HEK293 (cell line): ENCODE data around the gene PVRIG.

Source experiments
- ATF2 ChIP-seq: fragments of 450-650 bp; formaldehyde crosslinking; IDR thresholded peaks from 2 replicates; pipeline ENCODE4 v1.5.1; 2016; ENCODE audit warnings: missing biosample characterization, missing genetic modification characterization, low read depth
- BCL6B ChIP-seq: fragments of 450-650 bp; formaldehyde crosslinking; IDR thresholded peaks from 2 replicates; pipeline ENCODE4 v1.5.1; 2017; ENCODE audit warnings: missing biosample characterization, missing genetic modification characterization
- EGR2 ChIP-seq: fragments of 450-650 bp; formaldehyde crosslinking; IDR thresholded peaks from 2 replicates; pipeline ENCODE4 v1.5.1; 2016; ENCODE audit warnings: low read depth, missing biosample characterization, missing genetic modification characterization
- ELK4 ChIP-seq: IDR thresholded peaks from 2 replicates; pipeline ENCODE4 v1.6.1; 2011; ENCODE audit warnings: mild to moderate bottlenecking, low read depth, low read length, borderline replicate concordance
- GLI2 ChIP-seq: fragments of 450-650 bp; formaldehyde crosslinking; IDR thresholded peaks from 2 replicates; pipeline ENCODE4; 2017; ENCODE audit warnings: missing biosample characterization, missing genetic modification characterization, low read depth, borderline replicate concordance
- IKZF3 ChIP-seq: fragments of 450-650 bp; IDR thresholded peaks from 2 replicates; pipeline ENCODE4 v1.5.0; 2018; ENCODE audit warnings: missing biosample characterization, mild to moderate bottlenecking, missing genetic modification characterization, moderate library complexity
- KLF8 ChIP-seq: fragments of 450-650 bp; formaldehyde crosslinking; IDR thresholded peaks from 2 replicates; pipeline ENCODE4 v1.5.1; 2016; ENCODE audit warnings: missing biosample characterization, missing genetic modification characterization
- PRDM4 ChIP-seq: fragments of 450-650 bp; formaldehyde crosslinking; IDR thresholded peaks from 2 replicates; pipeline ENCODE4 v1.5.1; 2017; ENCODE audit warnings: missing biosample characterization, missing genetic modification characterization
- SALL2 ChIP-seq: fragments of 450-650 bp; formaldehyde crosslinking; IDR thresholded peaks from 2 replicates; pipeline ENCODE4 v1.5.0; 2017; ENCODE audit warnings: missing biosample characterization, mild to moderate bottlenecking, missing genetic modification characterization, borderline replicate concordance
- TRIM28 ChIP-seq: IDR thresholded peaks from 2 replicates; pipeline ENCODE4 v1.6.1; 2011; ENCODE audit warnings: low read length, control low read depth, borderline replicate concordance
- ZFP3 ChIP-seq: fragments of 450-650 bp; formaldehyde crosslinking; IDR thresholded peaks from 2 replicates; pipeline ENCODE4 v1.5.1; 2016; ENCODE audit warnings: low read depth, missing biosample characterization, missing genetic modification characterization
- ZNF157 ChIP-seq: fragments of 450-650 bp; formaldehyde crosslinking; IDR thresholded peaks from 2 replicates; pipeline ENCODE4 v1.5.1; 2016; ENCODE audit warnings: missing biosample characterization, missing genetic modification characterization
- ZNF169 ChIP-seq: fragments of 450-650 bp; formaldehyde crosslinking; IDR thresholded peaks from 2 replicates; pipeline ENCODE4 v1.5.1; 2016; ENCODE audit warnings: missing biosample characterization, missing genetic modification characterization
- ZNF174 ChIP-seq: fragments of 450-650 bp; formaldehyde crosslinking; IDR thresholded peaks from 2 replicates; pipeline ENCODE4 v1.5.0; 2017; ENCODE audit warnings: missing biosample characterization, mild to moderate bottlenecking, missing genetic modification characterization
- ZNF221 ChIP-seq: fragments of 450-650 bp; formaldehyde crosslinking; IDR thresholded peaks from 2 replicates; pipeline ENCODE4 v1.5.1; 2017; ENCODE audit warnings: missing biosample characterization, missing genetic modification characterization, borderline replicate concordance
- ZNF23 ChIP-seq: fragments of 450-650 bp; formaldehyde crosslinking; IDR thresholded peaks from 2 replicates; pipeline ENCODE4 v1.5.1; 2016; ENCODE audit warnings: missing biosample characterization, missing genetic modification characterization, borderline replicate concordance
- ZNF311 ChIP-seq: fragments of 450-650 bp; formaldehyde crosslinking; IDR thresholded peaks from 2 replicates; pipeline ENCODE4 v1.5.1; 2017; ENCODE audit warnings: missing biosample characterization, missing genetic modification characterization, borderline replicate concordance
- ZNF37A ChIP-seq: fragments of 450-650 bp; IDR thresholded peaks from 2 replicates; pipeline ENCODE4 v1.5.1; 2018; ENCODE audit warnings: missing biosample characterization, missing genetic modification characterization
- ZNF449 ChIP-seq: fragments of 450-650 bp; formaldehyde crosslinking; IDR thresholded peaks from 2 replicates; pipeline ENCODE4 v1.5.1; 2017; ENCODE audit warnings: missing biosample characterization, mild to moderate bottlenecking, missing genetic modification characterization, moderate library complexity
- ZNF501 ChIP-seq: fragments of 450-650 bp; formaldehyde crosslinking; IDR thresholded peaks from 2 replicates; pipeline ENCODE4 v1.5.1; 2016; ENCODE audit warnings: missing biosample characterization, missing genetic modification characterization
- ZNF513 ChIP-seq: fragments of 450-650 bp; IDR thresholded peaks from 2 replicates; pipeline ENCODE4 v1.5.1; 2018; ENCODE audit warnings: missing biosample characterization, missing genetic modification characterization
- ZNF645 ChIP-seq: fragments of 450-650 bp; formaldehyde crosslinking; IDR thresholded peaks from 2 replicates; pipeline ENCODE4; 2016; ENCODE audit warnings: missing biosample characterization, missing genetic modification characterization
- ZNF660 ChIP-seq: fragments of 450-650 bp; IDR thresholded peaks from 2 replicates; pipeline ENCODE4 v1.5.1; 2018; ENCODE audit warnings: missing biosample characterization, mild to moderate bottlenecking, missing genetic modification characterization
- ZNF677 ChIP-seq: fragments of 450-650 bp; IDR thresholded peaks from 2 replicates; pipeline ENCODE4 v1.5.0; 2018; ENCODE audit warnings: missing biosample characterization, mild to moderate bottlenecking, missing genetic modification characterization, moderate library complexity
- ZNF692 ChIP-seq: fragments of 450-650 bp; formaldehyde crosslinking; IDR thresholded peaks from 2 replicates; pipeline ENCODE4 v1.5.1; 2016; ENCODE audit warnings: missing biosample characterization, missing genetic modification characterization
- ZSCAN4 ChIP-seq: fragments of 450-650 bp; formaldehyde crosslinking; IDR thresholded peaks from 2 replicates; pipeline ENCODE4 v1.5.1; 2017; ENCODE audit warnings: missing biosample characterization, missing genetic modification characterization

Gene PVRIG

GRCh38 chr7:100247152-100247757, 27.5 kb downstream of the PVRIG start (continued):
- TF ChIP-seq ZNF660: peak; percentile 97
- peak; percentile 81 for TF ChIP-seq ZNF692 (tag by site-specific recombination)
- TF ChIP-seq ATF2 (tag by site-specific recombination): no peak
- peak; percentile 87 for TF ChIP-seq KLF8 (tag by site-specific recombination)
- no peak for TF ChIP-seq ZNF221 (tag by site-specific recombination)
- TF ChIP-seq ZNF501 (tag by site-specific recombination): peak; percentile 84
- peak; percentile 78 for TF ChIP-seq PRDM4
- TF ChIP-seq ZNF169: no peak
- no peak for TF ChIP-seq ELK4
- TF ChIP-seq ZSCAN4 (tag by site-specific recombination): no peak
- TF ChIP-seq ZNF449 (tag by site-specific recombination): peak; percentile 53; the same call in 1 of the 2 replicates
- no peak for TF ChIP-seq TRIM28
- TF ChIP-seq IKZF3 (tag by site-specific recombination): peak; percentile 98
- TF ChIP-seq ZNF23 (tag by site-specific recombination): no peak
- TF ChIP-seq ZNF677 (tag by site-specific recombination): no peak
- TF ChIP-seq SALL2 (tag by site-specific recombination): no peak
- no peak for TF ChIP-seq ZNF37A (tag by site-specific recombination)
- no peak for TF ChIP-seq ZFP3
- no peak for TF ChIP-seq BCL6B (tag by site-specific recombination)
- no peak for TF ChIP-seq ZNF513 (tag by site-specific recombination)
- TF ChIP-seq GLI2 (tag by site-specific recombination): no peak
- no peak for TF ChIP-seq ZNF645 (tag by site-specific recombination)
- TF ChIP-seq EGR2 (tag by site-specific recombination): no peak
- TF ChIP-seq ZNF174: no peak
- no peak for TF ChIP-seq ZNF311
- no peak for TF ChIP-seq ZNF157 (tag by site-specific recombination)
